GM20431 (cell line): ENCODE data around the gene PDE2A.

Experiments
- in situ Hi-C: fragments of 300-500 bp; cut with MseI, MboI; formaldehyde crosslinking; loops from one replicate; pipeline ENCODE4 v1.15.0; 2020; ENCODE audit warnings: low sequenced_read_pairs; ENCODE audit not compliant: unreplicated experiment

The PDE2A gene

DNA sequence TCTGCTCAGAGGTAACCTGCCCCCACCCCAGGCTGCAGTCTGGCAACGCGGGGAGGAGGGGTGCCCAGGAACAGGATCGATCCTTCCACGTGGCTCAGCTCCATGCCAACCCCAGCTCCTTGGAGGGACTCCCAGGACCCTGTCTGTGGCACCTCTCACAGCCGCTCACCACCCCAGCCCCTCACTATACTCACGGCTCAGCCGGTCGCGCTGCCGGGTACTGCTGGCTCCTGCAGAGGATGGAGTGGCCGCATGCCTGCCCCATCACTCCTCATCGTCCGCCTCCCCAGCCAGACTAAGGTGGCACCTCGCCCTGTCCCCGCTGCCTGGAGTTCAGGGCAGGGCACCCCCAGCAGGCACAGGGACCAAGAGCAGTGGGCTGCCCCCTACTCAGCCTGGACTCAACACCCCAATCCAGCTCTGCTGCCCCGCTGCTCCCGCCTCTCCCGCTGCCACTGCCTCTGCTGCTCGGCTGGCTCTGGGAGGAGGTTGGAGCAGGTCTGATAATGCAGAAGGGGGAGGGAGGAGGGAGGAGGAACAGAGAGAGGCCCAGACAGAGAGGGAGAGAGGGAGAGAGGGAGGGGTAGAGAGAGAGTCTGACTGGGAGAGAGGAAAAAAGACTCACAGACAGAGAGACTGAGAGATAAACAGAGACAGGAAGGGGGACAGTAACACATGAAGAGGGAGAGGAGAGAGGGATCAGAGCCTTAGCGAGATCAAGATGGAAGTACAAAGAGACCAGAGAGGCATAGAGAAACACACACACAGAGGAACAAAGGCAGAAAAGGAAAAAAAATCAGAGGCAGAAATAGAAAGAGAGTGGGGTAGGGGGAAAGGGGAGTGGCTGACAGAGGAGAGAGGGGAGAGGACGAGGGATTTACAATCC is at the start of gene PDE2A:
PDE2A (minus strand) TSS at position 480 of the 886 bp plus-strand sequence; CDS start at position 265, 215 bp downstream.
- in situ Hi-C loops, result no loop called here

DNA sequence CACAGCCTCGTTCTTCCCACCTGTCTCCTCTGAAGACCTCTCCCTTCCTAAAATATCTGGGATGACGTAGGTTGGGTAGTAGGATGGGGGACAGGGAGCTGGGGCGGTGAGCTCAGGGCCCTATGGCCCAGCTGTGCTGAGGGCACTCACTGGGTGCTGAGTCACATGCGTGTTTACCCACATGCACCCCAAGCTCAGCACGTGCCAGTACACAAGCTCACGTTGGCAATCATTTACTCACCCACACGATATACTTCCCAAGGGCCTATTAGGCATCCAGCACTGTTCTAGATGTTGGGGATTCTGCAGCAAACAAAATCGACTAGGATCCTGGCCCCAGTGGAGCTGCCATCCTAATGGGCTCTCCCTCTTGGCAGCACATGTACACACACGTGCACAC is 49.3 kb upstream of the PDE2A start:
- in situ Hi-C loops, result loop anchor here (10.0 kb wide), 1 partner anchor 61 kb away; no protein-coding TSS in a partner anchor

GRCh38 chr11:72722050-72722748 is 48.0 kb upstream of the PDE2A start:
- in situ Hi-C loops, result loop anchor here (10.0 kb wide), 1 partner anchor 63 kb away; no protein-coding TSS in a partner anchor

DNA sequence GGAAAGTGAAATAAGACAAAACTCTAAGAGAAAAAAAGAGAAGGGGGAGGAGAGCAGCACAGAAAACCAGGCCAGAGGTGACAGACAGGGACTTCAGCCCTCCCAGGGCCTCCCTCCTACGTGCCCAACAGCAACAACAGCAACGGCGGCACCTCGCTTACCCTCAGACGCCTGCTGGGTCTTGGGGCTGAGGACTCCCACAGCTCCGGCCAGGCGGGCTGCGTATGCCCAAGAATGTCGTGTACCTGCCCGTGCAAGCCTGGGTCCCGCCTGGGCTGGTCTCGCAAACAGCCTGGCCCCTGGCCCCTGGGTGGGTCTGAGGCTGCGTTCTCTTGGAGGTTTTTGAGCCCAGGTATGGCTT is 47.4 kb upstream of the PDE2A start:
- in situ Hi-C loops, result loop anchor here (10.0 kb wide), 1 partner anchor 63 kb away; no protein-coding TSS in a partner anchor

DNA sequence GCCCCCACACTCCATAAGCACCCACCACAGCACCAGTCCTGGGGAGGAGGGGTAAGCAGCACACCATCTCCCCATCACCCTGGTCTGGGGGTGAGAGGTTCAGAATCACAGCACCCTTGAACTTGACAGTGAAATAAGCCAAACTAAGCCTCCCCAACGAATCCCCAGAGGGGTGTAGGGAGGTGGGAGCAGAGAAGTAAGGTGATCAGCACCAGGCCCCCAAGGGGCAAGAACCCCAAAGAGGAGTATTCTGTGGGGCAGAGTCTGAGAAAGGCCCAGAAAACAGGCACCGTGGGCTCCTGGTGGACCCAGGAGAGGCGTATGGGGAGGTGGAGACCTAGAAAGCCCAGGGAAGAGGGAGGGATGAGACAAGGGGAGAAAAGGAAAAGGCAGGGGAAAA is 47.1 kb upstream of the PDE2A start:
- in situ Hi-C loops, result loop anchor here (10.0 kb wide), 1 partner anchor 64 kb away; no protein-coding TSS in a partner anchor

GRCh38 chr11:72720784-72721183 is 46.6 kb upstream of the PDE2A start:
- in situ Hi-C loops, result loop anchor here (10.0 kb wide), 1 partner anchor 64 kb away; no protein-coding TSS in a partner anchor

GRCh38 chr11:72720047-72720446 is 45.8 kb upstream of the PDE2A start:
- in situ Hi-C loops, result loop anchor here (10.0 kb wide), 1 partner anchor 65 kb away; no protein-coding TSS in a partner anchor

DNA sequence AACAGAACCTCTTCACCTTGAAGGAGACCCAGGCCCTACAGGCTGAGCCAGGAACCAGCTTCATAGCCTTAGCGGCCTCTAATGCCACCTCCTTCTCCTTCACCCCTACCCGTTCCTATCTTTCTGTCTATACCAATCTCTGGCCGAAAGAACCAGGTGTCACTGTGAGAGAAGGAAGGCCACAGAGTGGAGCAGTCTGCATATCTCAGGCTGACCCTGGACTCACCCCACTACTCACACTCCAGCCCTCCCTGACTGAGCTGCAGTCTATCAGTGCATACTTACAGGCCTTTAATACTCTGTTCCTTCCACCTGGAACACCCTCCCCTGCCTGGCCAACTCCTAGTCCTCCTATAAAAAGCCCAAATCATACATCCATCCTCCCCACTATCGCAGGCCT is 45.3 kb upstream of the PDE2A start:
- in situ Hi-C loops, result no loop called here

GRCh38 chr11:72719144-72719543 is 44.9 kb upstream of the PDE2A start:
- in situ Hi-C loops, result no loop called here

- in situ Hi-C loops, result no loop called here
These were observed 43.9 kb upstream of the PDE2A start for GRCh38 chr11:72718101-72718501.

GRCh38 chr11:72716788-72717435 is 42.7 kb upstream of the PDE2A start:
- in situ Hi-C loops, result no loop called here

DNA sequence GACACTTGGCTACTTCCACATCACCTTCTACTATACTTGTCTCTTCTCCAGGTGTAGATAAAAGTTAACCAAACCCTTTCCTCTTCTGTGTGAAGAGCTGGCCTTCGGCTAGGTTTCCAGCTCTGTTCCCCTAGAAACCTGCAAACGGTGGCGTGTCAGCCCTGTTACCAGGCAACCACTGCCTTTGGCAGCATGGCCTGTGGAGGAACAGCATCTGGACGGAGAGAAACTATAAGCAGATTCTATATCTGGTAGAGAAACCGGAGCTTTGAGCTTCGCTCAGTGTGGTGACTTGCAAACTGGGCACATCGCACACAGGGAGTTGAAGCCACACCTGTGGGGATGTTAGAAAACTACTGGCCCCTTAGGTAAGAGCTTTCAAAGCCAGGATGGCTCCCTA is 42.1 kb upstream of the PDE2A start:
- in situ Hi-C loops, result no loop called here

GRCh38 chr11:72712841-72713240 is 38.6 kb upstream of the PDE2A start:
- in situ Hi-C loops, result no loop called here

DNA sequence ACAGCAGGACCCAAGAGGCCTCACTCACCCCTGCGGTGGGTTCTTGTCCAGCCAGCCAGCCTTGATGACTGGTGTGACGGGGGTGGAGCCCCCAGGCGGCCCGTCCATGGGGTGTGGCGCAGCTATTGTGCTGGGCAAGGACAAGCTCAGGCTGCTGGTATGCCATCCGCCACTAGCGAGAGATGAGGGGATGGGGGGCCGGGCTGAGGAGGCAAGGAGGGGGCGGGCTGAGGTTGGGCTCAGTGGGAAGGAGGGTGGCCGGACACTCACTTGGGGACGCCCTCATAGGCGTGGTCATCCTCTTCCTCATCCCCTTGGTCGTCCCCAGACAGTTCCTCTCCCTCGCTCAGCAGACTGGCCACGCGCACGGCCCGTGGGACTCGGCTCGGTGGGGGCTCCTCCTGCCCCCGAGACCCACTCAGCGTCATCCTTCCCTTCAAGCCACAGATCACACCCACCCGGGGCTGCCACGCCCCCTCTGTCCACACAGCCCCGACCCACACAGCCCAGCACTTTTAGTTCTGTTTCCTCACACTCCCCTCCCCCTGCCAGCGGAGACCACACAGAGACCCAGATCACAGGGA is 38.0 kb upstream of the PDE2A start:
- in situ Hi-C loops, result no loop called here

GRCh38 chr11:72711141-72711540 is 36.9 kb upstream of the PDE2A start:
- in situ Hi-C loops, result no loop called here

GRCh38 chr11:72710278-72710677 is 36.1 kb upstream of the PDE2A start:
- in situ Hi-C loops, result no loop called here

GRCh38 chr11:72709478-72710238 is 35.4 kb upstream of the PDE2A start:
- in situ Hi-C loops, result no loop called here

DNA sequence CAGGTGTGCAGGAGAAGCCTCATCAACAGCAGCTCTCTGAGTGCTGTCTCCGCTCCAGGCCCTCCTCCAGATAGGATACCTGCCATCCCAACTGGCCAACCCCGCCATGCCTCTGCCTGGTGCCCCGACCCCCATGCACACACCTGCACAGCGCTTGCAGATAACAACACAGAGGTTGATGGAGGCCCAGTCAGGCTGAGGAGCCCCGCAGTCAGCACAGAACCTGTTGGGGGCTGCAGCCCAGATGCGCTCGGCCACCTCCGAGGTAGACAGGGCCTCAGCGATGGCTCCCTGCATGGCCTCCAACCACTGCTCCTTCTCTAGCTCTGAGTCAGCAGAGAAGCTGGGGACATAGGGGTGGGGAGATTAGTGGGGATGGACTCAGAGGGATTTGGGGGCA is 32.8 kb upstream of the PDE2A start:
- in situ Hi-C loops, result no loop called here

- in situ Hi-C loops, result no loop called here
These were observed 32.4 kb upstream of the PDE2A start for GRCh38 chr11:72706579-72706978.
